Measurements from ENCODE around the gene WNT9A.

The WNT9A gene

GRCh38 chr1:227954163-227954850, 6.6 kb upstream of the WNT9A start:
- DNase-seq = no peak

GRCh38 chr1:227953022-227953412, 5.3 kb upstream of the WNT9A start:
- DNase-seq = no peak

GRCh38 chr1:227952374-227953021, 4.8 kb upstream of the WNT9A start:
- DNase-seq = no peak

- DNase-seq = no peak
Measured at GRCh38 chr1:227951624-227952373, 4.1 kb upstream of the WNT9A start.

GRCh38 chr1:227950735-227951346, 3.1 kb upstream of the WNT9A start:
- DNase-seq = no peak

- DNase-seq = no peak
Measured at GRCh38 chr1:227949954-227950734, 2.4 kb upstream of the WNT9A start.

- DNase-seq = no peak
Measured at GRCh38 chr1:227949341-227949921, 1.7 kb upstream of the WNT9A start.

GRCh38 chr1:227948493-227949260, 945 bp upstream of the WNT9A start:
- DNase-seq = no peak

- DNase-seq = no peak
Measured at GRCh38 chr1:227947386-227947675, 401 bp downstream of the WNT9A start.

- no peak for DNase-seq
Measured at GRCh38 chr1:227946624-227947385, 927 bp downstream of the WNT9A start.

- no peak for DNase-seq
Measured at GRCh38 chr1:227945891-227946623, 1.7 kb downstream of the WNT9A start.

GRCh38 chr1:227944931-227945890, 2.5 kb downstream of the WNT9A start:
- no peak for DNase-seq

GRCh38 chr1:227944090-227944930, 3.4 kb downstream of the WNT9A start:
- DNase-seq = no peak

- DNase-seq = no peak
Measured at GRCh38 chr1:227943381-227944089, 4.2 kb downstream of the WNT9A start.

GRCh38 chr1:227942716-227943261, 4.9 kb downstream of the WNT9A start:
- no peak for DNase-seq

GRCh38 chr1:227942021-227942715, 5.6 kb downstream of the WNT9A start:
- DNase-seq = no peak
